ENCODE measurements around the gene ZDHHC20. TPM values are rescaled to one million over a fixed set of nuclear protein-coding genes. Genes with fewer than 3 reads are reported as not detected.

ZDHHC20 gene
- total RNA-seq, 1 experiment from 2014 or later: 69.1 TPM

DNA sequence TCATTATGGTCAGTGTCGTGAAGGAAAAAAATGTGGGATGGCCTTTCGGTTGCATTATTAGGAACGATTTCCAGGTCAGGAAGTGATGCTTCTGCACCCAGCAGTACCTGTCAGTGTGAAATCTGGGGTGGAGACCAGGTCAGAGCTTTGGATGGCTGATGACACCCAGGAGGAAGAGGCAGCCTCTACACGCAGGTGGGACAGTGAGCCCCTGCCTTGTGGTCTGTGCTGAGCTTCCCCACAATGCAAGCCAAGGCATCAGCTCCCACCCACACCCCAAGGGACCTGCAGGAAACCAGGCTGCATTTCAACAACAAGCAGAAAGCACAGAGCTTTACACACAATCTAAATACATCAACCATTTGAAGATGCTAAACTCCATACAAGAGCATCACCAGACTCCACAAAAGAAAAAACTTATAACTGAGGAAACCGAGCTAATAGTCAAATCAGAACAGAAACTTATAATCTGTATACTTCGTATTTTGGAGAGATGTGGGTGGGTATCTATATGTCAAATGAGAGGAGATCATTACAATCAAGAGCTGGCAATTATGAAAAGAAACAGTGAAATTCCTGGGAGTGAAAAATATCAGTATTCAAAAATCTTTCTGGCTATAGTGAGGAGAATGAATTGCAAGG is 130.1 kb downstream of the ZDHHC20 start:
- no peak overlapping the region for H3K27ac ChIP-seq (ENCODE audit: insufficient read length, low read depth, low read length)
- H3K14ac ChIP-seq (ENCODE audit: insufficient read depth, low read length): no peak overlapping the region
- H3K4me1 Mint-ChIP-seq: peaks cover 49 to 57% of the 10 kb centered on the region in 2 experiments
- H3K4me1 ChIP-seq (ENCODE audit: insufficient read depth, low read length): peaks cover 4% of the 10 kb centered on the region; the same call in 1 of the 2 replicates
- no peaks in the 10 kb centered on the region for H3K9me3 ChIP-seq (ENCODE audit: control insufficient read depth, low read depth, low read length)
- H3K4ac ChIP-seq (ENCODE audit: low read depth, low read length): no peak overlapping the region
- peaks cover 14% of the 10 kb centered on the region for H3K27me3 Mint-ChIP-seq (ENCODE audit: low read depth)
- no peak overlapping the region for H3K9ac ChIP-seq (ENCODE audit: extremely low read depth, insufficient read length, low read length)
- H3K36me3 Mint-ChIP-seq (ENCODE audit: insufficient read depth in 1 of 3, low read depth in 3 of 3): no peaks in the 10 kb centered on the region; a peak in 1 of 7 replicates
- no peaks in the 10 kb centered on the region for H3K79me2 ChIP-seq (ENCODE audit: insufficient read depth, low read length)
- H3K18ac ChIP-seq (ENCODE audit: insufficient read length, low read depth, low read length): no peak overlapping the region
- H3K23ac ChIP-seq (ENCODE audit: insufficient read length, low read depth, low read length): no peak overlapping the region
- H4K20me1 ChIP-seq (ENCODE audit: control insufficient read depth, insufficient read depth, insufficient read length): no peaks in the 10 kb centered on the region
- H2BK5ac ChIP-seq (ENCODE audit: insufficient read length, low read length): no peak overlapping the region
- no peak for DNase-seq
- H3K27me3 ChIP-seq (ENCODE audit: insufficient read depth, low read length): no peaks in the 10 kb centered on the region; the same call in 1 of the 2 replicates
- no CpG with 5 or more reads among the region's 6 CpGs for WGBS (ENCODE audit: extremely low coverage, insufficient read length, low lambda C conversion rate)
- no peak overlapping the region for H2BK120ac ChIP-seq (ENCODE audit: low read depth, low read length, poor library complexity, severe bottlenecking)
- H2BK12ac ChIP-seq (ENCODE audit: insufficient read length, low read depth, low read length): no peak overlapping the region
- no peak overlapping the region for H3T11ph ChIP-seq (ENCODE audit: low read length)
- TF ChIP-seq, protein P1, sequence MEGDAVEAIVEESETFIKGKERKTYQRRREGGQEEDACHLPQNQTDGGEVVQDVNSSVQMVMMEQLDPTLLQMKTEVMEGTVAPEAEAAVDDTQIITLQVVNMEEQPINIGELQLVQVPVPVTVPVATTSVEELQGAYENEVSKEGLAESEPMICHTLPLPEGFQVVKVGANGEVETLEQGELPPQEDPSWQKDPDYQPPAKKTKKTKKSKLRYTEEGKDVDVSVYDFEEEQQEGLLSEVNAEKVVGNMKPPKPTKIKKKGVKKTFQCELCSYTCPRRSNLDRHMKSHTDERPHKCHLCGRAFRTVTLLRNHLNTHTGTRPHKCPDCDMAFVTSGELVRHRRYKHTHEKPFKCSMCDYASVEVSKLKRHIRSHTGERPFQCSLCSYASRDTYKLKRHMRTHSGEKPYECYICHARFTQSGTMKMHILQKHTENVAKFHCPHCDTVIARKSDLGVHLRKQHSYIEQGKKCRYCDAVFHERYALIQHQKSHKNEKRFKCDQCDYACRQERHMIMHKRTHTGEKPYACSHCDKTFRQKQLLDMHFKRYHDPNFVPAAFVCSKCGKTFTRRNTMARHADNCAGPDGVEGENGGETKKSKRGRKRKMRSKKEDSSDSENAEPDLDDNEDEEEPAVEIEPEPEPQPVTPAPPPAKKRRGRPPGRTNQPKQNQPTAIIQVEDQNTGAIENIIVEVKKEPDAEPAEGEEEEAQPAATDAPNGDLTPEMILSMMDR (conservative IDR thresholded peaks at IDR 0.05): no peak
- no peak overlapping the region for H4K91ac ChIP-seq (ENCODE audit: insufficient read length, low read depth, low read length)
- no peak overlapping the region for H4K8ac ChIP-seq (replicated peaks; ENCODE audit: insufficient read length, low read depth, low read length)
- H4K5ac ChIP-seq (ENCODE audit: insufficient read length, low read depth, low read length): no peak overlapping the region
- no peak overlapping the region for H3K4me3 Mint-ChIP-seq
- no peak overlapping the region for H3K4me2 ChIP-seq (ENCODE audit: insufficient read depth, insufficient read length, low read length)
- H3K79me1 ChIP-seq (ENCODE audit: insufficient read depth, low read depth, low read length, poor library complexity, severe bottlenecking): no peaks in the 10 kb centered on the region
- no peak overlapping the region for H2AK5ac ChIP-seq (ENCODE audit: insufficient read length, low read length)
- H3K9me3 Mint-ChIP-seq: peaks cover 0 to 3% of the 10 kb centered on the region in 2 experiments; a peak in 1 of 5 replicates
- H3K27ac Mint-ChIP-seq: peak overlapping the region in 1 of 3 experiments; percentile 57; a peak in 1 of 7 replicates
- H2BK20ac ChIP-seq (ENCODE audit: low read depth, low read length, poor library complexity, severe bottlenecking): no peak overlapping the region
- H3K56ac ChIP-seq (ENCODE audit: insufficient read length, low read depth, low read length): no peak overlapping the region
- no peak overlapping the region for H2BK15ac ChIP-seq (ENCODE audit: low read depth, low read length)
- peaks cover 7% of the 10 kb centered on the region for H3K23me2 ChIP-seq (ENCODE audit: insufficient read length, low read depth, low read length, poor library complexity, severe bottlenecking)
- no peak overlapping the region for H2AFZ ChIP-seq (ENCODE audit: low read length)
